Muscle of leg (tissue), 11 donors: Measurements from ENCODE around the gene EML1. TPM values are rescaled to one million over a fixed set of nuclear protein-coding genes. Genes with fewer than 3 reads are reported as not detected.

Experiments
- DNase-seq: peaks from one replicate; pipeline ENCODE4 v3.0.0; 2013
- H3K27ac ChIP-seq: one replicate; pipeline ENCODE4 v1.5.1; 2013; ENCODE audit warnings: mild to moderate bottlenecking, low read length, control low read depth
- H3K27me3 ChIP-seq: one replicate; pipeline ENCODE4 v1.6.1; 2013; ENCODE audit warnings: low read length; ENCODE audit not compliant: control insufficient read depth, insufficient read depth
- H3K36me3 ChIP-seq: one replicate; pipeline ENCODE4 v1.6.1; 2013; ENCODE audit warnings: low read length; ENCODE audit not compliant: control insufficient read depth, insufficient read depth
- H3K4me1 ChIP-seq: one replicate; pipeline ENCODE4 v1.6.1; 2013; ENCODE audit warnings: low read length; ENCODE audit not compliant: control insufficient read depth, insufficient read depth
- H3K4me3 ChIP-seq: one replicate; pipeline ENCODE4 v1.5.1; 2013; ENCODE audit warnings: low read length, control low read depth
- H3K9me3 ChIP-seq: replicated peaks from 2 replicates; pipeline ENCODE4 v1.6.1; 2013; ENCODE audit warnings: low read depth, low read length; ENCODE audit not compliant: control insufficient read depth
- WGBS: methylation state at CpG from one replicate; pipeline ENCODE4 v1.1.5; 2013; ENCODE audit warnings: missing lambda C conversion rate; ENCODE audit not compliant: insufficient coverage; 5-methylcytosine and 5-hydroxymethylcytosine counted together
- polyA plus RNA-seq, 8 donors: library from polyadenylated mRNA; unstranded; fragments of 120-200 nt; gene quantifications; one replicate each; pipeline versions ENCODE4 v1.2.1 to v1.2.3, GENCODE V29; 2013; ENCODE audit warnings: inconsistent platforms in 1 of 8, low replicate concordance in 1 of 8; ENCODE audit not compliant: insufficient read length in 8 of 8, insufficient read depth in 1 of 8
- total RNA-seq: library from RNA; stranded (reverse); fragments of 120-200 nt; gene quantifications from one replicate; pipeline ENCODE4 v1.2.4, GENCODE V29; 2013

Gene EML1
- total and polyA plus RNA-seq, 9 donors: 24.3 to 51.2 (median 42.2) TPM

GRCh38 chr14:99863059-99863458, 69.8 kb downstream of the EML1 start:
- WGBS: 100% methylated on average over 1 of the region's 2 CpGs
- Histone ChIP-seq H3K36me3 (peaks cover 11% of the 10 kb centered on the region), H3K4me1 (no peaks in the 10 kb centered on the region), H3K27ac (no peak overlapping the region), H3K9me3 (no peaks in the 10 kb centered on the region), H3K27me3 (no peaks in the 10 kb centered on the region), H3K4me3 (no peak overlapping the region)
- no peak for DNase-seq

GRCh38 chr14:99865408-99865807, 72.2 kb downstream of the EML1 start:
- Histone ChIP-seq H3K4me3 (no peak overlapping the region), H3K36me3 (peaks cover 8% of the 10 kb centered on the region), H3K4me1 (no peaks in the 10 kb centered on the region), H3K27ac (no peak overlapping the region), H3K9me3 (no peaks in the 10 kb centered on the region), H3K27me3 (no peaks in the 10 kb centered on the region)
- DNase-seq: no peak
- 86% methylated on average over 1 of the region's 2 CpGs for WGBS

GRCh38 chr14:99870617-99871016, 77.4 kb downstream of the EML1 start:
- no peaks in the 10 kb centered on the region for H3K9me3 ChIP-seq
- 100% methylated on average over 1 of the region's 3 CpGs for WGBS
- H3K36me3 ChIP-seq: peaks cover 8% of the 10 kb centered on the region
- H3K27me3 ChIP-seq: no peaks in the 10 kb centered on the region
- no peak overlapping the region for H3K4me3 ChIP-seq
- no peak for DNase-seq
- no peak overlapping the region for H3K27ac ChIP-seq
- H3K4me1 ChIP-seq: peaks cover 12% of the 10 kb centered on the region

- no peak for DNase-seq
- peaks cover 2% of the 10 kb centered on the region for H3K36me3 ChIP-seq
- no peak overlapping the region for H3K4me3 ChIP-seq
- H3K4me1 ChIP-seq: peaks cover 21% of the 10 kb centered on the region
- H3K27ac ChIP-seq: no peak overlapping the region
- H3K27me3 ChIP-seq: no peaks in the 10 kb centered on the region
- no peaks in the 10 kb centered on the region for H3K9me3 ChIP-seq
- 47% methylated on average over 9 of the region's 11 CpGs for whole genome bisulfite sequencing
Measured at GRCh38 chr14:99871771-99872170, 78.6 kb downstream of the EML1 start.

GRCh38 chr14:99872786-99873440, 79.7 kb downstream of the EML1 start:
- no peak for DNase-seq
- Histone ChIP-seq H3K27me3 (no peaks in the 10 kb centered on the region), H3K36me3 (peaks cover 2% of the 10 kb centered on the region), H3K4me3 (no peak overlapping the region), H3K27ac (no peak overlapping the region), H3K9me3 (no peaks in the 10 kb centered on the region), H3K4me1 (peaks cover 24% of the 10 kb centered on the region)
- WGBS: 63% methylated on average over 4 of the region's 6 CpGs

- WGBS: 70% methylated on average over 2 of the region's 4 CpGs
- H3K27ac ChIP-seq: no peak overlapping the region
- peaks cover 24% of the 10 kb centered on the region for H3K4me1 ChIP-seq
- H3K36me3 ChIP-seq: peaks cover 2% of the 10 kb centered on the region
- H3K4me3 ChIP-seq: no peak overlapping the region
- DNase-seq: no peak
- H3K9me3 ChIP-seq: no peaks in the 10 kb centered on the region
- H3K27me3 ChIP-seq: no peaks in the 10 kb centered on the region
Measured at GRCh38 chr14:99873653-99874052, 80.4 kb downstream of the EML1 start.

GRCh38 chr14:99874306-99874705, 81.1 kb downstream of the EML1 start:
- WGBS: no CpG with 5 or more reads among the region's 4 CpGs
- Histone ChIP-seq H3K27me3 (no peaks in the 10 kb centered on the region), H3K36me3 (peaks cover 2% of the 10 kb centered on the region), H3K27ac (no peak overlapping the region), H3K9me3 (no peaks in the 10 kb centered on the region), H3K4me3 (no peak overlapping the region), H3K4me1 (peaks cover 24% of the 10 kb centered on the region)
- DNase-seq: peak; percentile 43

- Histone ChIP-seq H3K4me3 (no peak overlapping the region), H3K4me1 (peaks cover 29% of the 10 kb centered on the region), H3K27ac (peak overlapping the region; percentile 24), H3K36me3 (peaks cover 2% of the 10 kb centered on the region), H3K9me3 (no peaks in the 10 kb centered on the region), H3K27me3 (no peaks in the 10 kb centered on the region)
- DNase-seq: peak; percentile 56
- WGBS: 11% methylated on average over 3 of the region's 6 CpGs
Measured at GRCh38 chr14:99875421-99875820, 82.2 kb downstream of the EML1 start.

- DNase-seq: peak; percentile 39
- Histone ChIP-seq H3K4me1 (peaks cover 30% of the 10 kb centered on the region), H3K27ac (no peak overlapping the region), H3K9me3 (no peaks in the 10 kb centered on the region), H3K4me3 (no peak overlapping the region), H3K36me3 (peaks cover 2% of the 10 kb centered on the region), H3K27me3 (no peaks in the 10 kb centered on the region)
Measured at GRCh38 chr14:99875836-99876235, 82.6 kb downstream of the EML1 start.

- DNase-seq: no peak
- Histone ChIP-seq H3K4me1 (peaks cover 34% of the 10 kb centered on the region), H3K36me3 (peaks cover 2% of the 10 kb centered on the region), H3K9me3 (no peaks in the 10 kb centered on the region), H3K4me3 (no peak overlapping the region), H3K27me3 (no peaks in the 10 kb centered on the region), H3K27ac (no peak overlapping the region)
- 58% methylated on average over 9 of the region's 9 CpGs for WGBS
Measured at GRCh38 chr14:99876406-99876805, 83.2 kb downstream of the EML1 start.

- Histone ChIP-seq H3K27ac (peak overlapping the region; percentile 43), H3K27me3 (no peaks in the 10 kb centered on the region), H3K36me3 (peaks cover 4% of the 10 kb centered on the region), H3K4me1 (peaks cover 30% of the 10 kb centered on the region), H3K4me3 (no peak overlapping the region), H3K9me3 (no peaks in the 10 kb centered on the region)
- no peak for DNase-seq
- WGBS: 80% methylated on average over 1 of the region's 6 CpGs
Measured at GRCh38 chr14:99878563-99878962, 85.3 kb downstream of the EML1 start.
